ENCODE data around the gene CCT8. TPM values are rescaled to one million over a fixed set of nuclear protein-coding genes. Genes with fewer than 3 reads are reported as not detected.
"Not testable (repeated sequence)": the region's sequence is repeated elsewhere in the genome, so short reads cannot be mapped to it uniquely, and the experiment has no call there.

Gene CCT8
- total RNA-seq, 4 donors from 2014 or later, result 91.8 to 119 (median 99.1) TPM

- H3K4me3 ChIP-seq, result no peak overlapping the region
- H3K27ac ChIP-seq, result no peak overlapping the region
- no peak for ATAC-seq
- no peaks in the 10 kb centered on the region for H3K36me3 ChIP-seq
- no peaks in the 10 kb centered on the region for H3K27me3 ChIP-seq
- TF ChIP-seq POLR2A (IDR thresholded peaks at IDR 0.05), result no peak
- no peak for TF ChIP-seq CTCF (IDR thresholded peaks at IDR 0.05 in 4 of 5, conservative IDR thresholded peaks at IDR 0.05 in 1 of 5)
- no peaks in the 10 kb centered on the region for H3K9me3 ChIP-seq
- in situ Hi-C loops (cut with MboI; ENCODE audit: low sequenced_read_pairs in 4 of 4) (no loop called here), intact Hi-C loops (cut with DNase I; ENCODE audit: low total_unique reads) (no loop called here)
- H3K4me1 ChIP-seq, result peaks cover 27 to 41% of the 10 kb centered on the region in 2 donors
- DNase-seq, result no peak
Observed at GRCh38 chr21:29022166-29022565, 51.3 kb downstream of the CCT8 start.

GRCh38 chr21:29018540-29018939, 54.9 kb downstream of the CCT8 start:
- ATAC-seq, result peak; percentile 6 to 18
- H3K27ac ChIP-seq, result peak overlapping the region; percentile 78 to 85 (median 82)

GRCh38 chr21:29017639-29018237, 55.7 kb downstream of the CCT8 start:
- ATAC-seq (no peak), DNase-seq (no peak)
- in situ Hi-C loops (cut with MboI; ENCODE audit: low sequenced_read_pairs in 4 of 4), result no loop called here
- peak overlapping the region in 3 of 4 donors; percentile 73 to 95 (median 91) for H3K4me3 ChIP-seq
- peaks cover 13 to 18% of the 10 kb centered on the region in 2 donors for H3K4me1 ChIP-seq
- TF ChIP-seq POLR2A (IDR thresholded peaks at IDR 0.05) (no peak), CTCF (IDR thresholded peaks at IDR 0.05 in 4 of 5, conservative IDR thresholded peaks at IDR 0.05 in 1 of 5) (no peak)
- H3K36me3 ChIP-seq, result no peaks in the 10 kb centered on the region
- H3K9me3 ChIP-seq, result no peaks in the 10 kb centered on the region
- peak overlapping the region in 2 of 4 donors; percentile 78 to 82 for H3K27ac ChIP-seq
- intact Hi-C loops (cut with DNase I; ENCODE audit: low total_unique reads), result no loop called here
- H3K27me3 ChIP-seq, result no peaks in the 10 kb centered on the region

More at GRCh38 chr21:29018540-29018939, 54.9 kb downstream of the CCT8 start:
- in situ Hi-C loops (cut with MboI; ENCODE audit: low sequenced_read_pairs in 4 of 4), result no loop called here
- H3K4me1 ChIP-seq, result peaks cover 13 to 18% of the 10 kb centered on the region in 2 donors
- DNase-seq, result no peak
- no peaks in the 10 kb centered on the region for H3K9me3 ChIP-seq
- no peaks in the 10 kb centered on the region for H3K27me3 ChIP-seq
- TF ChIP-seq CTCF (IDR thresholded peaks at IDR 0.05 in 4 of 5, conservative IDR thresholded peaks at IDR 0.05 in 1 of 5) (no peak), POLR2A (IDR thresholded peaks at IDR 0.05) (no peak)
- peak overlapping the region; percentile 73 to 97 (median 93) for H3K4me3 ChIP-seq
- intact Hi-C loops (cut with DNase I; ENCODE audit: low total_unique reads), result no loop called here
- no peaks in the 10 kb centered on the region for H3K36me3 ChIP-seq

GRCh38 chr21:29011236-29011635, 62.2 kb downstream of the CCT8 start:
- H3K4me1 ChIP-seq; intact Hi-C loops (cut with DNase I; ENCODE audit: low total_unique reads); H3K27ac ChIP-seq; in situ Hi-C loops (cut with MboI; ENCODE audit: low sequenced_read_pairs in 4 of 4); H3K27me3 ChIP-seq; ATAC-seq; DNase-seq; H3K9me3 ChIP-seq; H3K4me3 ChIP-seq: not testable (repeated sequence)
- peaks cover 0 to 17% of the 10 kb centered on the region in 2 donors for H3K36me3 ChIP-seq

- H3K4me3 ChIP-seq, result no peak overlapping the region
- in situ Hi-C loops (cut with MboI; ENCODE audit: low sequenced_read_pairs in 4 of 4), result no loop called here
- H3K27ac ChIP-seq, result no peak overlapping the region
- H3K27me3 ChIP-seq, result no peaks in the 10 kb centered on the region
- DNase-seq, result no peak
- intact Hi-C loops (cut with DNase I; ENCODE audit: low total_unique reads), result no loop called here
- TF ChIP-seq CTCF (IDR thresholded peaks at IDR 0.05 in 4 of 5, conservative IDR thresholded peaks at IDR 0.05 in 1 of 5) (no peak), POLR2A (IDR thresholded peaks at IDR 0.05) (no peak)
- ATAC-seq, result no peak
- no peaks in the 10 kb centered on the region for H3K9me3 ChIP-seq
- peaks cover 0 to 4% of the 10 kb centered on the region in 2 donors for H3K4me1 ChIP-seq
- peaks cover 0 to 17% of the 10 kb centered on the region in 2 donors for H3K36me3 ChIP-seq
Observed at GRCh38 chr21:29008367-29008766, 65.1 kb downstream of the CCT8 start.

Measured in gastrocnemius medialis (tissue), 4 donors.